Liver (tissue), 3 donors: ENCODE results near the gene ZCCHC14.

Experiments used
- ATF3 ChIP-seq: IDR thresholded peaks from 2 replicates; pipeline ENCODE4 v1.6.1; 2016; ENCODE audit warnings: antibody characterized with exemption
- CTCF ChIP-seq: fragments of 150-350 bp; IDR thresholded peaks from 2 replicates; pipeline ENCODE4 v1.5.1; 2017; ENCODE audit warnings: improper control_type of control experiment, low read depth, low read length; ENCODE audit not compliant: missing input control
- EGR1 ChIP-seq, 2 donors: IDR thresholded peaks; 2 replicates each; pipeline ENCODE4 v1.6.1; 2016 to 2018; ENCODE audit warnings: antibody characterized with exemption in 2 of 2, low read depth in 2 of 2
- GABPA ChIP-seq, 2 donors: IDR thresholded peaks in 1 of 2; conservative IDR thresholded peaks in 1 of 2; 2 replicates each; pipeline ENCODE4 v1.6.1; 2016; ENCODE audit warnings: antibody characterized with exemption in 2 of 2, mild to moderate bottlenecking in 1 of 2, moderate library complexity in 1 of 2
- JUND ChIP-seq, 2 donors: IDR thresholded peaks; 2 replicates each; pipeline ENCODE4 v1.6.1; 2016; ENCODE audit warnings: antibody characterized with exemption in 2 of 2
- NR2F2 ChIP-seq: IDR thresholded peaks from 2 replicates; pipeline ENCODE4 v1.6.1; 2016; ENCODE audit warnings: antibody characterized with exemption
- REST ChIP-seq: IDR thresholded peaks from 2 replicates; pipeline ENCODE4 v1.6.1; 2016; ENCODE audit warnings: antibody characterized with exemption, mild to moderate bottlenecking
- SP1 ChIP-seq: IDR thresholded peaks from 2 replicates; pipeline ENCODE4 v1.6.1; 2018; ENCODE audit warnings: antibody characterized with exemption, mild to moderate bottlenecking
- TAF1 ChIP-seq: conservative IDR thresholded peaks from 2 replicates; pipeline ENCODE4 v1.6.1; 2016; ENCODE audit warnings: antibody characterized with exemption, mild to moderate bottlenecking
- YY1 ChIP-seq: IDR thresholded peaks from 2 replicates; pipeline ENCODE4 v1.6.1; 2016; ENCODE audit warnings: antibody characterized with exemption, mild to moderate bottlenecking
- ZBTB33 ChIP-seq: IDR thresholded peaks from 2 replicates; pipeline ENCODE4 v1.6.1; 2016; ENCODE audit warnings: antibody characterized with exemption
- donor health status: healthy.
- donor health status: healthy.

GRCh38 chr16:87468550-87468949 lies 24.3 kb downstream of the ZCCHC14 start:
- TF ChIP-seq SP1 (no peak), ATF3 (no peak), REST (no peak), CTCF (no peak), GABPA (IDR thresholded peaks at IDR 0.05 in 1 of 2, conservative IDR thresholded peaks at IDR 0.05 in 1 of 2) (no peak), EGR1 (IDR thresholded peaks at IDR 0.05; ENCODE audit: low read depth in 2 of 2) (no peak), NR2F2 (no peak), ZBTB33 (no peak), YY1 (no peak), TAF1 (no peak), JUND (IDR thresholded peaks at IDR 0.05) (no peak)
